GM19452 (cell line): ENCODE measurements around the gene DTX1.
"Not testable (repeated sequence)": the region's sequence is repeated elsewhere in the genome, so short reads cannot be mapped to it uniquely, and the experiment has no call there.

Experiments used
- ATAC-seq: cut with Tn5 transposase; IDR thresholded peaks from one replicate; pipeline ENCODE4 v1.9.1; 2021; ENCODE audit not compliant: unreplicated experiment

The DTX1 gene

DNA sequence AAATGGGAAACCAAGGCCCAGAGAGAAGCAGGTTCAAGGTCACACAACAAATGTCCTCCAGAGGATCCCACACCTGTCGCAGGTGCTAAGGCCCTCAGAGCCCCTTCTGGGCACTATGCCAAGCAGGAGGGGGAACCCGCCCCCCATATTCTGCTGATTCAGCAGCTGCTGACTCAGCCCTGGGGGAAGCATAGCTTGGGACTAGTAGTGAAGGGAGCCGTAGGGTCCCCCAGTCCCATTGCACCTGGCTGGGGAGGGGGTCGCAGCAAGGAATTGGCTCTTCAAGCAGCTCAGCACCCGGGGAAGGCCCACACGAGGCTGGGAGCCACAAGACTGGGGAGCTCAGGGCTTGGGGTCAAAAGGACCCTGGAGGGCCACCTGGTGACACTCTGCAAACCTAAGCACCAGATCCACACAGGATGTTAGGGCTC, 78.0 kb downstream of the DTX1 start:
- ATAC-seq = no peak

DNA sequence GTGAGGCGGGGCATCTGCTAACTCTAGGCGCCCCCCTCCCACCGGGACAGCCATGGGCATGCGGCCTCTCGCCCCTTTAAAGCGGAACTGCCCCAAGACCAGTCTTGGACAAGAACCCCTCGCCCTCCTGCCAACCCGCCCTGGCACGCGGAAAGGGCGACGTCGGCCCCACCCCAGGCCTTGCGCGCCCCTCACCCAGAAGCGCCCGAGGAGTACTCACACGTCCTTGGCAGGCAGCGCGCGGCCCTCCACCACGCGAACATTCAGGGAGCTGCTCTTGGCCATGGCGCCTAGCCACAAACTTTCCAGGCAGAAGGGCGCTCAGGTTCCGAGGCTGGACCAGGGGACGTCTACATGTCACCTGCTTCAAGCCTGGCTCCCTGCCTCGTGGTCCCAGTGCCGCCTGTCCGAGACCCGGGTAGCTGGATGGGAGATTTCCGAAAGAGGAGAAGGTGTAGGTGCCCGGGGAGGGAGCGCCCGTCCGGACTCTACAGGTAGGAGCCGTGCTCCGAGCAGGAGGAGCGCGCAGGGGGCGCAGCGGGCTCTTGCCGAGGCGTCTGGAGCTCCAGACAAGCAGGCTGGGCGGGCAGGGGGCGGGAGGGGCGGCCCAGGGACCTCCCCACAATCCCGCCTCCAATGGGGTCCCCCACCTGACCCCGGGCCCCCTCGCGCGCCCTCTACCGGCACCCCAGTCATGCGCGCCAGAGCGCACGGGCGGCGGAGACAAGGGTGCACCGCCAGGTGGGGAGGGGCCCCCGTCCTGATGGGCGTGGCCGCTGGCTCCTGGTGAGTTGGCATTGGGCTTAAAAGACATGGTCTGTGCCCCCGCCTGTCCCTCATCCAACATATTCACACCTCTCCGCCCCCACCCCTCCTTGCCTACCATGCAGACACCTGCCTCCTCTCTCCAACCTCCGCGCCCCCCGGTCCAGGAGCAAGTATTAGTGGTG, 78.9 kb downstream of the DTX1 start, which contains the start of gene RASAL1:
Gene RASAL1 (minus strand): TSS at position 584 of the 950 bp plus-strand sequence. CDS start 299 bp downstream, at position 285.
- no peak for ATAC-seq

DNA sequence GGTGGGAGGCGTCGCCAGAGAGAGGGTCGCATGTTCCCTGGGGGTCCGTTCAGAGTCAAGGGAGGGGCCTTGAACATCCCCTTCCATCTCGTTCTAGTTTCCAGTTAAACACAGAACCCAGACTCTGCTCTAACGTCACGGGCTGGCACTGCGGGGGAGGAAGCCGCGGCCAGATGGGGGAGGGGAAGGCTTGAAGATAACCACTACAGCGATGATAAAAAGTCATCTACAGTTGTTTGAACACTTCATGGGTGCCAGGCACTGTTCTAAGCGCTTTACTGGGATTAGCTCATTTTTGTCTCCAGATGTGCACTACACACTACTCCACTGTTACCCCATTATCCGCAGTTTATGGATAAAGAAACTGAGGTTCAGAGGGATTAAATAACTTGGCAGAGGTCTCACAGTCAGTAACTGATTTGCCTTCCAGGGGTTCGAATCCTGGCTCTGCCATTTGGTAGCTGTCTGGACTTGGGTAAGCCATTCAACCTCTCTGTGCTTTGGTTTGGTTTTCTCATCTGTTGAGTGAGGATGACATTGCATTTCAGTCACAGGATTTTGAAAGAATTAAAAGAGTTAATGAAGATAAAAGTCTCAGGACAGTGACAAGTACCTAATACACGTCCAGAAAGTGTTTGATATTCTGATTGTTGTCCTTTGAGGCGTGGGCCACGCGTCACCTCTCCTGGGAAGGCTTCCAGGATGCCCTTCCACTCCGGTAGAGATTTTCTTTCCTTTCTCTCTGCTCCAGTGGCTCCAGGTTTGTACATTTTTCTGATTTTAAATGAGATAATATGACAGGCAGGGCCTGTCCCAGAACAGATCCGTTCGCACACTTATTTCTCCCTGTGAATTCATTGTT, 79.8 kb downstream of the DTX1 start:
- ATAC-seq = no peak

DNA sequence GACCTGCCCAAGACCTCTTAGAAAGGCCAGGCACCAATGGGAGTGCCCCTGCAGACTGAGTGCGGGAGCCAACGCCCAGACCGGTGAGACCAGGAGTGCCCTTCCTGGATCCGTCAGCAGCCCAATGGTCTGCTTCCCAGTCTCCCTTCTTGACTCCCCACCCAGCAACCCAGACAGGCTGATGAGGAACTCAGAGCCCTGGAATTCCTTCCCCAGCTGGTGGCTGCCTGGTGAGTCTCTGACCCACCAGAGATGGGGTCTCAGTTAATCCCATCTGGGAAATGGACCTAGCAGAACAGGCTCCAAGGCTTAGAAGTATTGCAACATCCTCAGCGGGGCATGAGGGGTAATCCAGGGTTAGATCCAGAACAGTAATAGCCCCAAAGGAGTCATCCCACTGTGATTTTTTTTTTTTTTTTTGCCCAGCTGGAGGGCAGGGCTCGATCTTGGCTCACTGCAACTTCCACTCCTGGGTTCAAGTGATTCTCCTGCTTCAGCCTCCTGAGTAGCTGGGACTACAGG, 80.5 kb downstream of the DTX1 start:
- no peak for ATAC-seq

DNA sequence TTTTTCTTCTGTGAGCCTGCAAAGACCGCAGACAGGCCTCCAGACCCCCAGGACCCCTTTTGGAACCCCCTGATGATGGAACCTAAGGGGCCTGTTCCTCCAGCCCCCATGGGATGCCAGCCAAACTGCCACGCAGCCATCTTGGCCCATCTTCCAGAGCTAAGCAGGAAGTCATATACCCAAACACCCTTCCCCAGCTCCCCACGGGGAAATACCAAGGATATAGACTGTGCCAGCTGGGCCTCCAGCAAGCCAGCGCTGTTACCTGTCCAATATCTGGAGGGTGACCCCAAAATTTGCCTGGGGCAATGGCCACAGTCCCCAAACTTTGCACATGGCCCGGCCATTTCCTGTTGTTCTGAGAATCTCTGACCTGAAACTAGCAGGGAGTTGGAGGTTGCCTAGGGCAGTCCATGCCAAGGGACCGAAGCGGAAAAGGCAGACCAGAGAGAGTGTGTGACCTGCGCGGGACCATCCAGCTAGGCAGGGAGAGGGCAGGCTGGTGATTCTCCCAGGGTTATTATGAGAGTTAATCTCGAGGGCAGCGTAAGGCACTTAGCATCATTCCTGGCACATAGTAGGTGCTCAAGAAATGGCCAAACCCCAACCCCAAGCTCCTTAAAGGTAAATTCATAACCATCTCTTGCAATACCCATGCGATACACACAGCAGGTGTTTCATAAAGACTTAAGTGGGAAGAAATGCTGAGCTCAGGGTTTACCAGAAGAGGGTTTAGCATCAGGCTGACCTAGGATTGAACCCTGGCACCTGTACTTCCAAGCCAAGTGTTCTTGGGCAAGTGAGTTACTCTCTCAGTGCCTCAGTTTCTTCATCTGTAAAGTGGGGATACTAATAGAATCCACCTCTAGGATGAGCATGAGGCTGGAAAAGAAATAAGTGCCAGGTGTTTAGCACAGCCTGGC, 81.6 kb downstream of the DTX1 start:
- no peak for ATAC-seq

DNA sequence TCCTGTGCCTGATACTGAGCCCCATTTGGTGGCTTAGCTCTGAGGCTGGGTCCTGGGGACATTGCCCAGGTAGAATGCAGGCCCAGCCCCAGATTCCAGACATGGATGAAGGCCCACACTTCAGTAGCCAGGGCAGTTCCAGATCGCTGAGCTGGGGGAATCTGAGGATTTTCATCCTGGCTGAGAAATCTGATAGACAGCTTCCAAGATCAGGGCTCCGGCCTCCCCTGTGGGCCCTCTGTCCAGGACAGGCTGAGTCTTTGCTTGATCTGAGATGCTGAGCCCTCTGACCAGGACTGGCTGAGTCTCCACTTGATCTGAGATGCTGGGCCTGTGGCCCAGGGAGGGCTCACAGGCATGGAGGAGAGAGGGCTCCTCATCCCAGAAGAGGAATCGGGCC, 82.3 kb downstream of the DTX1 start:
- ATAC-seq = no peak

DNA sequence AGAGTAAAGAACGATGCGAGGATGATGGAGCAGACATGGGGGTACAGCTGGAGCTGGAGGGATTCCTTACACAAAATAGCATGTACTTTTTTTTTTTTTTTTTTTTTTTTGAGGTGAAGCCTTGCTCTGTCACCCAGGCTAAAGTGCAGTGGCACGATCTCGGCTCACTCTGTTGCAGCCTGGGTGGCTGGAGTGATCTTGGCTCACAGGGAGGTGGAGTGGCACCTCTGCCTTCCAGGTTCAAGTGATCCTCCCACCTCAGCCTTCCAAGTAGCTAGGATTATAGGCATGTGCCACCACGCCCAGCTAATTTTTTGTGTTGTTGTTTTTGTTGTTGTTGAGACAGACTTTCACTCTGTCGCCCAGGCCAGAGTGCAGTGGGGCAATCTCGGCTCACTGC, 84.2 kb downstream of the DTX1 start:
- ATAC-seq = no peak

DNA sequence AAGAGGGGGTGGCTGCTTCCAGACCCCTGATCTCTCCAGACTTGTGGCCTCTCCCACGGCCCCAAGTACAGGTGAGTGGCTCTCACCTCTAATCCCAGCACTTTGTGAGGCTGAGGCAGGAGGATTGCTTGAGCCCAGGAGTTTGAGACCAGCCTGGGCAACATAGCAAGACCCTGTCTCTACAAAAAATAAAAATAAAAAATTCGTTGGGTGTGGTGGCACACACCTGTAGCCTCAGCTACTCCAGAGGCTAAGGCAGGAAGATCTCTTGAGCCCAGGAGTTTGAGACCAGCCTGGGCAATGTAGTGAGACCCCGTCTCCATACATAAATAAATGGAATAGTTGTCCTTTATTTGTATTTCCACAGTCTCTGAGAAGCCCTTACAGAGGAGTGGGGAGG, 85.2 kb downstream of the DTX1 start:
- not testable (repeated sequence) for ATAC-seq

DNA sequence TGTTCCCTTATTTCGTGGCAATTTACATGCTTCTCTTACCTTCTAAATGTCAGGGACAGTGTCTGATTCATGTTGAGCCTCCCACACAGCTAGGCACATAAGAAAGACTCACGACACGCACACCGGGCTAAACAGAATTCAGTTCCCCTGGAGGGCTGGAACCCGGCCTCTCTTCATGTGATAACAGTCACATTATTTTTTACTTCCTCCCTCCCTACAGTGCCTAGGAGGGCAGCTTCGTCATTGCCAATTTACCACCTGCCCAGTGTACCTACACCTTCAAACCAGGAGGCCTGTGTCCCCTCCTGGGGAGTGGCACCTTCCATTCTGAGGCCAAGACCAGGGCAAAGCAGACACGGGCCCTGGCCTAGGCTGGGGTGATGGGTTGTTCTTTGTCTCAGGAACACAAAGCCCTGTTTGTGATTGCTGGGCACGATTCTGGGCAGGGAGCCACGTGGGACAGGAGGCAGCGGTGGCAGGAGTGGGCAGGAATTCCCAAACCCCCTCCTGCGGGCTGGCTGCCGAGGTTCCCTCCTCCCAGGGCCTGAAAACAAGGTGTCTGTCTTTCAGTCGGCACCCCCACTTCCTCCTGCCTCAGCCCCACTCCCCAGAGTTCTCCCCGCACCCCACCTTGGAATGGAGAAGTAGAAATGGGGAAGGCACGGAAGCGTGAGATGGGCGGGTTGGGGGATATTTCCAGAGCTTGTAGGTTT, 85.8 kb downstream of the DTX1 start:
- no peak for ATAC-seq

DNA sequence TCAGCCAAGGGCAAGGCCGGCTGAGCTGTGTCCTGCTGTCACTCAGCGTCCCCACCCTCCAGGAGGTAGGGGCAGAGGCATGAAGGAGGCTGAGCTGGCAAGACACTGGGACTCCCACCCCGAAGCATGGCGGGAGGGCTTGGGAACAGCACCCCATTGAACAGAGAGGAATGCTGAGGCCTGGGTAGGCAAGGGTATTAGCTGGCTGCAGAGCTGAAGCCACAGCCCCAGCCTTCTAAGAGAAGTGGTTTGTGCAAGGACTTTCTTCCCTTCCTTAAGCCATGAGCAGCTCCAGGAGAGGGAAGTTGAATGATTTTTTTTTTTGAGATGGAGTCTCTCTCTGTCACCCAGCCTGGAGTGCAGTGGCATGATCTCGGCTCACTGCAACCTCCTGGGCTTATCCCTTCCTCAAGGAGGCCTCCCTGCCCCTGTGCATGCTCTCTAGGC, 86.4 kb downstream of the DTX1 start:
- no peak for ATAC-seq

DNA sequence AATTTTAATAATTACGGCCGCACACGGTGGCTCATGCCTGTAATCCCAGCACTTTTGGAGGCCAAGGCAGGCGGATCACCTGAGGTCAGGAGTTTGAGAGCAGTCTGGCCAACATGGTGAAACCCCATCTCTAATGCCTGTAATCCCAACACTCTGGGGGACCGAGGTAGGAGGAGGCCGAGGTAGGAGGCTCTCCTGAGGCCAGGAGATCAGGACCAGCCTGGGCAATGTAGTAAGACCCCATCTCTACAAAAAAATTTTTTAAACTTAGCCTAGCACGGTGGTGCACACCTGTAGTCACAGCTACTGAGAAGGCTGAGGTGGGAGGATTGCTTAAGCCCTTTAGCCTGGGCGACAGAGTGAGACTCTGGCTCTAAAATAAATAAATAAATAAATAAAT, 87.4 kb downstream of the DTX1 start:
- ATAC-seq = no peak

DNA sequence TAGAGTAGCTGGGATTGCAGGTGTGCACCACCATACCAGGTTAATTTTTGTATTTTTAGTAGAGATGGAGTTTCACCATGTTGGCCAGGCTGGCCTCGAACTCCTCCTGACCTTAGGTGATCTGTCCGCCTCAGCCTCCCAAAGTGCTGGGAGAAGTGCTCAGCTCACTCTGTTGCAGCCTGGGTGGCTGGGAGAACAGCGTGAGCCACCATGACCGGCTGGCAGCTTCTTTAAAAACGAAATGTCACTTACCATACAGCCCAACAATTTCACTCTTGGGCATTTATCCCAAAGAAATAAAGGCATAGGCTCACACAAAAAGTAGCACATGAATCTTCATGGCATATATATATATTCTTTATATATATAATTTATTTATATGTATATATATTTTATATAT, 88.3 kb downstream of the DTX1 start:
- ATAC-seq = no peak

DNA sequence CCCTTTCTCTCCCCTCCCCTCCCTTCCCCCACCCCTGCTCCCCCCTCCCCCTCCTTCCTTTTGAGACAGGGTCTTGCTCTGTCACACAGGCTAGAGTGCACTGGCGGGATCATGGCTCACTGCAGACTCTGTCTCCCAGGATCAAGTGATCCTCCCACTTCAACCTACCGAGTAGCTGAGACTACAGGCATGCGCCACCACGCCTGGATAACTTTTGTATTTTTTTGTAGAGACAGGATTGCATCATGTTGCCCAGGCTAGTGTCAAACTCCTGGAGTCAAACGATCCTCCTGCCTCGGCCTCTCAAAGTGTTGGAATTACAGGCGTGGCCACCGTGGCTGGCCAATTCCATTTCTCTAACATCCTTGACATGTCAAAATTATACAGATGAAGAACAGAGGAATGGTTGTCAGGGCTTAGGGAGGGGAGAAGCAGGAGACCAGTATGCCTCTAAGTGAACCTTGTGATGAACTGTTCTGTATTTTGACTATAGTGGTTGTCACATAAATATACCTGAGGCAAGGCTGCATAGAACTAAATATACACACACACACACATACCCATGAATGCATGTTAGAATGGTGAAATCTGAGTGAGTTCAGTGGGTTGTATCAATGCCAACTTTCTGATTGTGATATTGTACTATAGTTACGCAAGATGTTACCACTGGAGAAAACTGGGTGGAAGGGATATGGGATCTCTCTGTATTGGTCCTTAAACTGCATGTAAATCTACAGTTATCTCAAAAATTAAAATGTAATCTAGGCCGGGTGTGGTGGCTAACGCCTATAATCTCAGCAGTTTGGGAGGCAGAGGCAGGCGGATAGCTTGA, 89.4 kb downstream of the DTX1 start:
- no peak for ATAC-seq

DNA sequence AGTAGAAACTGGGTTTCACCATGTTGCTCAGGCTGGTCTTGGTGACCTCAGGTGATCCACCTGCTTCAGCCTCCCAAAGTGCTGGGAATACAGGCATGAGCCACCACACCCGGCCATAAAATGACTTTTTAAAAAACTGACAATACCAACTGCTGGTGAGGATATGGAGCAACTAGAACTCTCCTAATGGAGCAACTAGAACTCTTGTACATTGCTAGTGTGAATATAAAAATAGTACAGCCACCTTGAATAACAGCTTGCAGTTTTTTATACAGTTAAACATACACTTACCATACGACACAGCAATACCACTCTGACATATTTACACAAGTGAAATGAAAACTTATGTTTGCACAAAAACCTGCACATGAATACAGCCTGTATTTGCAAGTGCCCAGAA, 90.5 kb downstream of the DTX1 start:
- ATAC-seq = no peak
